Fibroblast of lung (primary cell): ENCODE data around the gene TCL1B. TPM values are rescaled to one million over a fixed set of nuclear protein-coding genes. Genes with fewer than 3 reads are reported as not detected.

Experiments used
- DNase-seq, 2 donors: peaks; one replicate each; pipeline versions ENCODE4 v3.0.0 to v3.0.0-alpha.2; 2010; ENCODE audit warnings: low read depth in 2 of 2
- H2AFZ ChIP-seq: 2 replicates; pipeline ENCODE4 v1.5.1; 2012; ENCODE audit warnings: low read length, control low read depth, inconsistent platforms
- H3K27ac ChIP-seq: 2 replicates; pipeline ENCODE4 v1.5.1; 2011; ENCODE audit warnings: low read length, control low read depth; ENCODE audit not compliant: insufficient read depth
- H3K27me3 ChIP-seq: 2 replicates; pipeline ENCODE4 v1.5.1; 2011; ENCODE audit warnings: mild to moderate bottlenecking, low read length; ENCODE audit not compliant: control insufficient read depth, insufficient read depth
- H3K36me3 ChIP-seq: 2 replicates; pipeline ENCODE4 v1.5.1; 2011; ENCODE audit warnings: low read length; ENCODE audit not compliant: control insufficient read depth, insufficient read depth
- H3K4me1 ChIP-seq: 2 replicates; pipeline ENCODE4 v1.5.1; 2011; ENCODE audit warnings: low read length; ENCODE audit not compliant: control insufficient read depth, insufficient read depth; ENCODE audit errors: extremely low read depth
- H3K4me2 ChIP-seq: 2 replicates; pipeline ENCODE4 v1.5.1; 2011; ENCODE audit warnings: low read length, control low read depth; ENCODE audit not compliant: insufficient read depth; ENCODE audit errors: extremely low read depth
- H3K4me3 ChIP-seq, 4 experiments: fragments of 200-600 bp in 1 of 4; sonication (generic) in 1 of 4; replicated peaks in 1 of 4; 2 replicates each; pipeline ENCODE4 v1.5.1; 2011 to 2016; ENCODE audit warnings: low read length in 4 of 4, low read depth in 3 of 4, mild to moderate bottlenecking in 3 of 4, control low read depth in 2 of 4, inconsistent platforms in 1 of 4, mixed read lengths in 1 of 4; ENCODE audit not compliant: insufficient read depth in 1 of 4; ENCODE audit errors: control extremely low read depth in 1 of 4
- H3K79me2 ChIP-seq: 2 replicates; pipeline ENCODE4 v1.5.1; 2012; ENCODE audit warnings: mild to moderate bottlenecking, low read length, inconsistent platforms; ENCODE audit not compliant: control insufficient read depth, insufficient read depth
- H3K9ac ChIP-seq: 2 replicates; pipeline ENCODE4 v1.5.1; 2011; ENCODE audit warnings: mild to moderate bottlenecking, low read length, control low read depth; ENCODE audit not compliant: insufficient read depth
- H3K9me3 ChIP-seq: 2 replicates; pipeline ENCODE4 v1.5.1; 2012; ENCODE audit warnings: low read depth, low read length; ENCODE audit not compliant: control insufficient read depth, insufficient read depth
- H4K20me1 ChIP-seq: 2 replicates; pipeline ENCODE4 v1.5.1; 2011; ENCODE audit warnings: low read length; ENCODE audit not compliant: control insufficient read depth, insufficient read depth; ENCODE audit errors: extremely low read depth
- CTCF ChIP-seq, 2 donors: IDR thresholded peaks in 1 of 2; conservative IDR thresholded peaks in 1 of 2; 1 replicate in 1 of 2; 2 replicates in 1 of 2; pipeline ENCODE4 v1.5.1; 2011 to 2012; ENCODE audit warnings: low read length in 2 of 2, control low read depth in 1 of 2, inconsistent platforms in 1 of 2, low read depth in 1 of 2, mild to moderate bottlenecking in 1 of 2
- EZH2 ChIP-seq: IDR thresholded peaks from 2 replicates; pipeline ENCODE4 v1.5.1; 2012; ENCODE audit warnings: low read length, control low read depth, mild to moderate bottlenecking; ENCODE audit errors: missing control alignments
- polyA minus RNA-seq: library from RNA; depleted of rRNA, polyadenylated mRNA; stranded (reverse); fragments of >200 nt; gene quantifications from 2 replicates; pipeline ENCODE4 v1.2.3, GENCODE V29; 2011; ENCODE audit warnings: low replicate concordance
- polyA plus RNA-seq, 2 donors: library from polyadenylated mRNA; depleted of rRNA in 1 of 2; stranded (reverse) in 1 of 2; unstranded in 1 of 2; fragments of >200 nt; gene quantifications; 2 replicates each; pipeline ENCODE4 v1.2.1, GENCODE V29; 2011 to 2012; ENCODE audit warnings: missing spikeins in 1 of 2
- total RNA-seq: library from RNA; depleted of rRNA; stranded (reverse); fragments of >200 nt; gene quantifications from 2 replicates; pipeline ENCODE4 v1.2.1, GENCODE V29; 2014

TCL1B gene, protein sequence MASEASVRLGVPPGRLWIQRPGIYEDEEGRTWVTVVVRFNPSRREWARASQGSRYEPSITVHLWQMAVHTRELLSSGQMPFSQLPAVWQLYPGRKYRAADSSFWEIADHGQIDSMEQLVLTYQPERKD
- not detected in 2 replicates for total RNA-seq
- polyA plus RNA-seq: not detected in 2 replicates
- not detected in 2 replicates for polyA plus RNA-seq (2012)
- polyA minus RNA-seq: not detected in 2 replicates

DNA sequence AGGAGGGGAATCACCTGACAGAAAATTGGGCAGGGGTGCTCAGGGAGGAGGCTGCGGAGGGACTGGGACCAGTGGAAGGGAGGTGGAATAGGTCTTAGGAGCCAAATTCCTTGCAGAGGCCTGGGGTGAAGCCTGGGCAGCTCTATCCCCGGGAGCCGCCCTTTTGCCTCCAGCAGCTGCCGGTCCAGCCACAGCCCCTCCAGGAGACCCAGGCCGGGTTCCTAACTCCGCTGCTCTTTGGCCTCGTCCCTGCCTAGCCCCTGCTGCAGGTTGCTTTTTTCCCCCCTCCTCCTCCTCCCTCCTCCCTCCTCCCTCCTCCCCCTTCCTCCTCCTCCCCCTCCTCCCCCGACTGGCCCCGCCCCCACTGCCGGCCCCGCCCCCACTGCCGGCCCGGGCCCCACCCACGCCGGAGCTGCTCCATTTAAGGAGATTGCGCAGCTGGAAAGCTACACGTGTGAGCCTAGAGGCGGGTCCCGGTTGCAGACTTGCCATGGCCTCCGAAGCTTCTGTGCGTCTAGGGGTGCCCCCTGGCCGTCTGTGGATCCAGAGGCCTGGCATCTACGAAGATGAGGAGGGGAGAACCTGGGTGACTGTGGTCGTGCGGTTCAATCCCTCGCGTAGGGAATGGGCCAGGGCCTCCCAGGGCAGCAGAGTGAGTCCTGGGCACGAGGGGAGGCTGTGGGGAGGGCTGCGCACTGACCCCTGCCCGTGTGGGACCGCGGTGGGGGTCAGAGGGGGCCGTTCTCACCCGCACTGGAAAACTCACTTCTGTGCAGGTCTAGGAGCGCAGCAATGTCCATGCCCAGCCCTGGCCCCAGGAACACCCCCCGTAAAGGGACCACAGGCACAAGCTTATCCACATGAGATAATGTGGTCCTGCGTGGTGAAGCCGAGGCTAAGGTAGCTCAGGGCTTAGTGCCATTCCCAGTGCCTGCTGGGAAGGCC, at the start of gene TCL1B:
TCL1B (plus strand) TSS at position 449 of the 945 bp plus-strand sequence; CDS start at position 491, 42 bp downstream.
- H3K9ac ChIP-seq: no peak within 1 kb of the TSS
- no peak within 1 kb of the TSS for H2AFZ ChIP-seq
- H3K27ac ChIP-seq: no peak within 1 kb of the TSS
- no peaks in the 10 kb centered on the region for H3K9me3 ChIP-seq
- H3K4me3 ChIP-seq: no peak within 1 kb of the TSS
- H4K20me1 ChIP-seq: no peaks in the 10 kb centered on the region
- H3K4me1 ChIP-seq: no peaks in the 10 kb centered on the region
- H3K79me2 ChIP-seq: no peaks in the 10 kb centered on the region
- no peak for DNase-seq
- no peak within 1 kb of the TSS for H3K4me2 ChIP-seq
- no peaks in the 10 kb centered on the region for H3K36me3 ChIP-seq
- no peak for TF ChIP-seq CTCF (conservative IDR thresholded peaks at IDR 0.05 in 1 of 2, IDR thresholded peaks at IDR 0.05 in 1 of 2; ENCODE audit: low read depth in 1 of 2, low read length in 2 of 2)
- TF ChIP-seq EZH2: no peak
- H3K27me3 ChIP-seq: no peaks in the 10 kb centered on the region

- Histone ChIP-seq H3K4me2 (no peak overlapping the region), H3K27ac (no peak overlapping the region), H3K4me1 (no peaks in the 10 kb centered on the region), H3K9ac (no peak overlapping the region), H3K9me3 (no peaks in the 10 kb centered on the region), H2AFZ (no peak overlapping the region), H4K20me1 (no peaks in the 10 kb centered on the region), H3K4me3 (no peak overlapping the region), H3K79me2 (no peaks in the 10 kb centered on the region), H3K27me3 (no peaks in the 10 kb centered on the region), H3K36me3 (no peaks in the 10 kb centered on the region)
- DNase-seq: no peak
- TF ChIP-seq CTCF (conservative IDR thresholded peaks at IDR 0.05 in 1 of 2, IDR thresholded peaks at IDR 0.05 in 1 of 2; ENCODE audit: low read depth in 1 of 2, low read length in 2 of 2): no peak
- TF ChIP-seq EZH2: no peak
Measured at GRCh38 chr14:95644981-95645380, 41.2 kb upstream of the TCL1B start.

DNA sequence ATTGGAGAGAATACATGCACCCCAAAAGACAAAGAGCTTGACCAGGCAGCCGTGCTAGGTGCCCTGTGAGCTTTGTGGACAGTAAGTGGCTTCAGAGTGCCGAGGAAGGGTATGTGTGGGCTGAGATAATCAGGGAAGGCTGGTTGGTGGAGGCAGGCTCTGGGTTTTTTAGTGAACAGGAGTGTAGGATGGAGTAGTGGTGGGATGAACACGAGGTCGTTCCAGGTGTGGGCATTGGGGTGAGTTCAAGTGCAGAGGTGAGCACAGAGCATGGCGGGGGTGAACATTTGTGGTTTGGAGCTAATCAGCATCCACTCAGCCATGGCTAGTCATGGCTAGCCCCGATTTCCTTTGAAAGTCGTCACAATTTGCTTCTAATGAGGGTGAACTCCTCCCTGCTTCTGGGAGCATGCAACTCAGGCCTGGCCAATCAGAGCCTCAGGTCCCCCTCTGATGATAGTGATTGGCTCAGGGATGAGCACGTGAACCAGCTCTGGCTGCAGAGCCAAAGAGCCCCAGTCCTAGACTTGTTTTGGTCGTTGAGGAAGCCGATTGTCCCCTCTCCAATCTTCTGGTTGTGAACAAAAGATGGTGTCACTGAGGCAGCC, 40.7 kb upstream of the TCL1B start:
- no peak overlapping the region for H3K4me2 ChIP-seq
- TF ChIP-seq CTCF (conservative IDR thresholded peaks at IDR 0.05 in 1 of 2, IDR thresholded peaks at IDR 0.05 in 1 of 2; ENCODE audit: low read depth in 1 of 2, low read length in 2 of 2): no peak
- no peak for TF ChIP-seq EZH2

More for the DNA sequence above, 40.7 kb upstream of the TCL1B start:
- H3K4me1 ChIP-seq: no peaks in the 10 kb centered on the region
- H3K9me3 ChIP-seq: no peaks in the 10 kb centered on the region
- no peak overlapping the region for H3K27ac ChIP-seq
- H4K20me1 ChIP-seq: no peaks in the 10 kb centered on the region
- DNase-seq: no peak
- no peaks in the 10 kb centered on the region for H3K79me2 ChIP-seq
- no peak overlapping the region for H3K4me3 ChIP-seq
- H2AFZ ChIP-seq: no peak overlapping the region
- no peaks in the 10 kb centered on the region for H3K27me3 ChIP-seq
- H3K9ac ChIP-seq: no peak overlapping the region
- H3K36me3 ChIP-seq: no peaks in the 10 kb centered on the region
